A673 (cell line): ENCODE results near the gene GIPC2. TPM values are rescaled to one million over a fixed set of nuclear protein-coding genes. Genes with fewer than 3 reads are reported as not detected.

Experiments
- BruUV-seq: library from RNA; stranded (reverse); fragments of 400-500 nt; replicated peaks from 2 replicates; lab custom pipeline; 2021; lab: Mats Ljungman, UMichigan
- CTCF ChIA-PET: fragments of 300-600 bp; sonication (Branson Sonifier 250); formaldehyde crosslinking; loops from one replicate; lab custom pipeline; 2022; ENCODE audit warnings: antibody characterized with exemption; lab: Charles Lee
- POLR2A ChIA-PET: fragments of 300-600 bp; sonication (Branson Sonifier 250); formaldehyde crosslinking; loops from one replicate; lab custom pipeline; 2022; ENCODE audit warnings: antibody characterized with exemption; ENCODE audit not compliant: low non-redundant PET; lab: Charles Lee
- DNase-seq: peaks from one replicate; pipeline ENCODE4 v3.0.0-alpha.2; 2015; ENCODE audit warnings: low spot score
- H3K27ac ChIP-seq: fragments of 200-600 bp; sonication (generic); 2 replicates; pipeline ENCODE4 v1.5.1; 2016; ENCODE audit warnings: mixed run types, low read depth, mild to moderate bottlenecking, mixed read lengths, antibody characterized with exemption, low read length; ENCODE audit not compliant: poor library complexity, severe bottlenecking
- H3K27me3 ChIP-seq: fragments of 200-600 bp; sonication (generic); replicated peaks from 2 replicates; pipeline ENCODE4 v1.6.1; 2017; ENCODE audit warnings: mixed run types, low read depth, mild to moderate bottlenecking, mixed read lengths, antibody characterized with exemption, low read length; ENCODE audit not compliant: insufficient read depth, poor library complexity
- H3K36me3 ChIP-seq: fragments of 200-600 bp; sonication (generic); 2 replicates; pipeline ENCODE4 v1.6.1; 2016; ENCODE audit warnings: mixed run types, mild to moderate bottlenecking, mixed read lengths, antibody characterized with exemption, low read length; ENCODE audit not compliant: insufficient read depth, poor library complexity, severe bottlenecking
- H3K4me1 ChIP-seq: fragments of 200-600 bp; sonication (generic); 2 replicates; pipeline ENCODE4 v1.6.1; 2017; ENCODE audit warnings: mixed run types, mild to moderate bottlenecking, mixed read lengths, antibody characterized with exemption, low read length; ENCODE audit not compliant: insufficient read depth, poor library complexity, severe bottlenecking
- H3K4me3 ChIP-seq: fragments of 200-600 bp; sonication (generic); 2 replicates; pipeline ENCODE4 v1.5.1; 2016; ENCODE audit warnings: low read depth, mixed run types, mild to moderate bottlenecking, mixed read lengths, low read length; ENCODE audit not compliant: poor library complexity, severe bottlenecking
- H3K9me3 ChIP-seq: fragments of 200-600 bp; sonication (generic); 2 replicates; pipeline ENCODE4 v1.6.1; 2016; ENCODE audit warnings: mixed run types, low read depth, mild to moderate bottlenecking, mixed read lengths, antibody characterized with exemption, low read length; ENCODE audit not compliant: poor library complexity, severe bottlenecking
- EZH2 ChIP-seq: fragments of 200-600 bp; sonication (generic); IDR thresholded peaks from 2 replicates; pipeline ENCODE4 v1.6.1; 2017; ENCODE audit warnings: borderline replicate concordance, low read depth, mild to moderate bottlenecking, mixed read lengths, antibody characterized with exemption, low read length; ENCODE audit not compliant: poor library complexity, severe bottlenecking
- intact Hi-C: fragments of 100-400 bp; cut with micrococcal nuclease; formaldehyde crosslinking; loops from one replicate; pipeline ENCODE4 v1.10.0; 2022; ENCODE audit not compliant: unreplicated experiment
- total RNA-seq: library from RNA; stranded (reverse); gene quantifications from 2 replicates; pipeline ENCODE4 v1.2.3, GENCODE V29; 2021
- TF ChIP-seq, protein P1 (sequence below): fragments of 300-800, 200-600 bp; sonication (generic); conservative IDR thresholded peaks from 2 replicates; pipeline ENCODE4 v1.5.1; 2017; ENCODE audit warnings: low read depth, mild to moderate bottlenecking, antibody characterized with exemption, low read length, moderate library complexity, mixed read lengths

Gene GIPC2
- total RNA-seq, 1 experiment from 2014 or later: not detected

DNA sequence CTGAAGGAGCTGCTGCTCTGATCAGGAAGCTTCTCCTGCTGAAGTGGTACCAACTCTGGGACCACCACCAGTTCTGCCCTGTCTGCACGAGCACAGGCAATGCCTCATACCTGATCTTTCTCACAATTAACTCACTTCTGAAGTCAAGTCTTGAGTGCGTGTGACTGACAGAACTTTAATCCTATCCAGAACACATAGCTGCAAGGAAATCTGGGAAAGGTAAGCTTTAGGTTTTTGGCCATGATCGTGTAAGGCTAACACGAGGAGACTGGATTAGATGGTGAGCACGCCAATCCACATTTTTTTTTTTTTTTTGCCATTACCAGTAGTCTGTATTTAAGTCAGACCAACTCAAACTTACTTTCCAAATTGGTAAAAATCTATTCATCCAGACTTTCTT lies 101.3 kb downstream of the GIPC2 start:
- DNase-seq: no peak
- peaks cover 20% of the 10 kb centered on the region for H3K4me1 ChIP-seq
- ChIA-PET CTCF (no interaction called here), POLR2A (no interaction called here)
- no peaks in the 10 kb centered on the region for H3K27me3 ChIP-seq
- H3K4me3 ChIP-seq: no peak overlapping the region
- no peaks in the 10 kb centered on the region for H3K36me3 ChIP-seq
- TF ChIP-seq, protein P1, sequence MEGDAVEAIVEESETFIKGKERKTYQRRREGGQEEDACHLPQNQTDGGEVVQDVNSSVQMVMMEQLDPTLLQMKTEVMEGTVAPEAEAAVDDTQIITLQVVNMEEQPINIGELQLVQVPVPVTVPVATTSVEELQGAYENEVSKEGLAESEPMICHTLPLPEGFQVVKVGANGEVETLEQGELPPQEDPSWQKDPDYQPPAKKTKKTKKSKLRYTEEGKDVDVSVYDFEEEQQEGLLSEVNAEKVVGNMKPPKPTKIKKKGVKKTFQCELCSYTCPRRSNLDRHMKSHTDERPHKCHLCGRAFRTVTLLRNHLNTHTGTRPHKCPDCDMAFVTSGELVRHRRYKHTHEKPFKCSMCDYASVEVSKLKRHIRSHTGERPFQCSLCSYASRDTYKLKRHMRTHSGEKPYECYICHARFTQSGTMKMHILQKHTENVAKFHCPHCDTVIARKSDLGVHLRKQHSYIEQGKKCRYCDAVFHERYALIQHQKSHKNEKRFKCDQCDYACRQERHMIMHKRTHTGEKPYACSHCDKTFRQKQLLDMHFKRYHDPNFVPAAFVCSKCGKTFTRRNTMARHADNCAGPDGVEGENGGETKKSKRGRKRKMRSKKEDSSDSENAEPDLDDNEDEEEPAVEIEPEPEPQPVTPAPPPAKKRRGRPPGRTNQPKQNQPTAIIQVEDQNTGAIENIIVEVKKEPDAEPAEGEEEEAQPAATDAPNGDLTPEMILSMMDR: no peak
- TF ChIP-seq EZH2: no peak
- no peaks in the 10 kb centered on the region for H3K9me3 ChIP-seq
- H3K27ac ChIP-seq: no peak overlapping the region
- no TSS peak for BruUV-seq
- intact Hi-C loops: loop anchor here (5.0 to 10.0 kb wide), 2 partner anchors 268 to 345 kb away; partner anchors contain the start of gene PTGFR

GRCh38 chr1:78153092-78153736 lies 107.4 kb downstream of the GIPC2 start:
- no peak for DNase-seq
- Histone ChIP-seq H3K9me3 (no peaks in the 10 kb centered on the region), H3K36me3 (no peaks in the 10 kb centered on the region), H3K27ac (no peak overlapping the region), H3K4me3 (no peak overlapping the region), H3K27me3 (no peaks in the 10 kb centered on the region), H3K4me1 (peaks cover 7% of the 10 kb centered on the region)
- POLR2A ChIA-PET: no interaction called here
- TF ChIP-seq, protein P1: no peak
- no peak for TF ChIP-seq EZH2
- CTCF ChIA-PET: no interaction called here
- BruUV-seq: no TSS peak
- intact Hi-C loops: no loop called here

- H3K36me3 ChIP-seq: no peaks in the 10 kb centered on the region
- H3K9me3 ChIP-seq: no peaks in the 10 kb centered on the region
- no peak for DNase-seq
- peaks cover 7% of the 10 kb centered on the region for H3K4me1 ChIP-seq
- TF ChIP-seq, protein P1: no peak
- TF ChIP-seq EZH2: no peak
- no peaks in the 10 kb centered on the region for H3K27me3 ChIP-seq
- ChIA-PET CTCF (no interaction called here), POLR2A (no interaction called here)
- BruUV-seq: no TSS peak
- intact Hi-C loops: no loop called here
- H3K27ac ChIP-seq: no peak overlapping the region
- no peak overlapping the region for H3K4me3 ChIP-seq
Observed at GRCh38 chr1:78155121-78155520, 109.4 kb downstream of the GIPC2 start.
